Kidney (tissue), 14 donors: ENCODE results near the gene PROK1. TPM values are rescaled to one million over a fixed set of nuclear protein-coding genes. Genes with fewer than 3 reads are reported as not detected.

Source experiments
- DNase-seq, 5 donors: peaks; one replicate each; pipeline ENCODE4 v3.0.0-alpha.2; 2013 to 2020
- FAIRE-seq: peaks from 2 replicates; lab custom pipeline; 2012; peaks lifted over from hg19 to GRCh38; lab: Jason Lieb, UNC
- H3K27ac ChIP-seq, 2 donors: one replicate each; pipeline ENCODE4 v1.7.0; 2013; ENCODE audit warnings: low read depth in 2 of 2, low read length in 2 of 2, inconsistent platforms in 1 of 2
- H3K27me3 ChIP-seq: one replicate; pipeline ENCODE4 v1.7.1; 2013; ENCODE audit warnings: low read length, inconsistent platforms; ENCODE audit not compliant: control insufficient read depth, insufficient read depth
- H3K36me3 ChIP-seq, 3 donors: one replicate each; pipeline versions ENCODE4 v1.7.0 to v1.7.1; 2013; ENCODE audit warnings: low read length in 3 of 3, control low read depth in 1 of 3, inconsistent platforms in 1 of 3; ENCODE audit not compliant: insufficient read depth in 3 of 3, control insufficient read depth in 2 of 3
- H3K4me1 ChIP-seq, 3 donors: one replicate each; pipeline versions ENCODE4 v1.7.0 to v1.7.1; 2013; ENCODE audit warnings: low read length in 3 of 3, inconsistent platforms in 1 of 3, low read depth in 1 of 3; ENCODE audit not compliant: control insufficient read depth in 2 of 3, insufficient read depth in 2 of 3
- H3K4me3 ChIP-seq, 3 donors: one replicate each; pipeline versions ENCODE4 v1.7.0 to v1.8.1; 2013; ENCODE audit warnings: low read length in 3 of 3, control low read depth in 1 of 3, inconsistent platforms in 1 of 3
- H3K9ac ChIP-seq, 3 donors: one replicate each; pipeline versions ENCODE4 v1.7.0 to v1.7.1; 2013; ENCODE audit warnings: low read length in 3 of 3, control low read depth in 1 of 3, inconsistent platforms in 1 of 3
- H3K9me3 ChIP-seq, 3 donors: one replicate each; pipeline versions ENCODE4 v1.7.0 to v1.7.1; 2013; ENCODE audit warnings: low read length in 3 of 3, control low read depth in 1 of 3, inconsistent platforms in 1 of 3; ENCODE audit not compliant: control insufficient read depth in 2 of 3, insufficient read depth in 1 of 3
- CTCF ChIP-seq: IDR thresholded peaks from 3 replicates; pipeline ENCODE4 v1.5.1; 2012; ENCODE audit warnings: mild to moderate bottlenecking, moderate library complexity, borderline replicate concordance; ENCODE audit not compliant: insufficient read depth; ENCODE audit errors: extremely low read depth
- intact Hi-C: fragments of 100-400 bp; cut with DNase I; formaldehyde crosslinking; loops from one replicate; pipeline ENCODE4 v1.11.1; 2022
- polyA plus RNA-seq: library from polyadenylated mRNA; stranded (reverse); fragments of 350-450 nt; fragmentation: Illumina TruSeq; extraction: RNeasy Lipid Tissue Mini Kit (QIAGEN cat#74804); gene quantifications from one replicate; pipeline ENCODE4 v1.2.3, GENCODE V29; 2014; ENCODE audit warnings: low read depth, low replicate concordance; ENCODE audit not compliant: insufficient read depth
- total RNA-seq: library from RNA; stranded (reverse); fragmentation: NEBNext Ultra II Directional; extraction: Animal tissue kit (Norgen Biotek cat#: 25700); gene quantifications from one replicate; pipeline ENCODE4 v1.2.1, GENCODE V29; 2021
- donor health status: control.
- donor health status: control.
- donor health status: control.
- donor health status: control.
- donor health status: control.
- donor health status: DM: yes; HTN: yes; CAD: no.
- donor health status: Normal renal cell carcinoma (clear cell type).

Gene PROK1
- total and polyA plus RNA-seq, 2 donors from 2014 or later = not detected

- Histone ChIP-seq H3K9me3 (no peaks in the 10 kb centered on the region), H3K36me3 (no peaks in the 10 kb centered on the region), H3K27me3 (no peaks in the 10 kb centered on the region), H3K4me3 (no peak overlapping the region), H3K4me1 (no peaks in the 10 kb centered on the region), H3K27ac (no peak overlapping the region), H3K9ac (no peak overlapping the region)
- no peak for TF ChIP-seq CTCF
- FAIRE-seq (no peak), DNase-seq (no peak)
- intact Hi-C loops = no loop called here
These were observed 20.0 kb upstream of the PROK1 start for GRCh38 chr1:110430901-110431300.

GRCh38 chr1:110433213-110433612 is 17.7 kb upstream of the PROK1 start:
- Histone ChIP-seq H3K27me3 (no peaks in the 10 kb centered on the region), H3K36me3 (no peaks in the 10 kb centered on the region), H3K9ac (no peak overlapping the region), H3K27ac (no peak overlapping the region), H3K4me1 (no peaks in the 10 kb centered on the region), H3K9me3 (no peaks in the 10 kb centered on the region), H3K4me3 (no peak overlapping the region)
- DNase-seq (no peak), FAIRE-seq (no peak)
- intact Hi-C loops = no loop called here
- TF ChIP-seq CTCF = no peak

GRCh38 chr1:110433803-110434202 is 17.1 kb upstream of the PROK1 start:
- Histone ChIP-seq H3K27me3 (no peaks in the 10 kb centered on the region), H3K9ac (no peak overlapping the region), H3K36me3 (no peaks in the 10 kb centered on the region), H3K27ac (no peak overlapping the region), H3K9me3 (no peaks in the 10 kb centered on the region), H3K4me1 (no peaks in the 10 kb centered on the region), H3K4me3 (no peak overlapping the region)
- TF ChIP-seq CTCF = no peak
- intact Hi-C loops = no loop called here
- FAIRE-seq (no peak), DNase-seq (peak in 1 of 5 donors; percentile 30)

GRCh38 chr1:110434946-110435345 is 16.0 kb upstream of the PROK1 start:
- DNase-seq = peak in 1 of 5 donors; percentile 13
- H3K36me3 ChIP-seq = no peaks in the 10 kb centered on the region

More at GRCh38 chr1:110434946-110435345, 16.0 kb upstream of the PROK1 start:
- TF ChIP-seq CTCF = no peak
- no peak for FAIRE-seq
- H3K4me3 ChIP-seq = no peak overlapping the region
- intact Hi-C loops = no loop called here
- no peaks in the 10 kb centered on the region for H3K27me3 ChIP-seq
- H3K4me1 ChIP-seq = no peaks in the 10 kb centered on the region
- H3K27ac ChIP-seq = no peak overlapping the region
- H3K9ac ChIP-seq = no peak overlapping the region
- H3K9me3 ChIP-seq = no peaks in the 10 kb centered on the region
